ENCODE measurements around the gene CST3. TPM values are rescaled to one million over a fixed set of nuclear protein-coding genes. Genes with fewer than 3 reads are reported as not detected.

CST3 gene
- total and polyA plus RNA-seq, 2 experiments from 2014 or later, result 478 to 784 TPM

- no peak overlapping the region for H3K4me2 ChIP-seq (ENCODE audit: unreplicated experiment)
- H3K9me2 ChIP-seq (ENCODE audit: insufficient read depth), result no peaks in the 10 kb centered on the region
- no peak overlapping the region for H3K4me3 ChIP-seq
- no peaks in the 10 kb centered on the region for H3K4me1 ChIP-seq (ENCODE audit: insufficient read depth)
- no peak overlapping the region for H3K27ac ChIP-seq
- no peaks in the 10 kb centered on the region for H3K9me3 ChIP-seq (ENCODE audit: low read depth)
- in situ Hi-C loops (cut with MboI), result no loop called here
- 78 to 81% methylated on average over 1 of the region's 1 CpG for whole genome bisulfite sequencing, 2 experiments (ENCODE audit: low coverage in 1 of 2, low lambda C conversion rate in 2 of 2, missing lambda C conversion rate in 2 of 2)
- TF ChIP-seq EZH2phosphoT487 (IDR thresholded peaks at IDR 0.05; ENCODE audit: insufficient read depth, low read depth) (no peak), EZH2 (IDR thresholded peaks at IDR 0.05; ENCODE audit: insufficient read depth, poor library complexity, severe bottlenecking) (no peak)
- no peak for DNase-seq
- no peaks in the 10 kb centered on the region for H3K36me3 ChIP-seq (ENCODE audit: low read depth)
- no peaks in the 10 kb centered on the region for H3K79me2 ChIP-seq (ENCODE audit: insufficient read depth)
- H3F3A ChIP-seq (ENCODE audit: insufficient read depth), result no peaks in the 10 kb centered on the region
- peaks cover 20% of the 10 kb centered on the region; the same call in 1 of the 2 replicates for H3K27me3 ChIP-seq (replicated peaks; ENCODE audit: insufficient read depth)
- no peaks in the 10 kb centered on the region for H4K20me1 ChIP-seq (ENCODE audit: insufficient read depth)
- H2AFZ ChIP-seq, result no peak overlapping the region
- H3K9ac ChIP-seq, result no peak overlapping the region
These were observed 33.4 kb downstream of the CST3 start for GRCh38 chr20:23604306-23604705.

- H2AFZ ChIP-seq, result no peak overlapping the region
- no peak overlapping the region for H3K27ac ChIP-seq
- H4K20me1 ChIP-seq (ENCODE audit: insufficient read depth), result no peaks in the 10 kb centered on the region
- no peak overlapping the region for H3K4me2 ChIP-seq (ENCODE audit: unreplicated experiment)
- H3K9me3 ChIP-seq (ENCODE audit: low read depth), result no peaks in the 10 kb centered on the region
- H3K79me2 ChIP-seq (ENCODE audit: insufficient read depth), result no peaks in the 10 kb centered on the region
- H3K36me3 ChIP-seq (ENCODE audit: low read depth), result no peaks in the 10 kb centered on the region
- no peaks in the 10 kb centered on the region for H3K9me2 ChIP-seq (ENCODE audit: insufficient read depth)
- in situ Hi-C loops (cut with MboI), result no loop called here
- H3F3A ChIP-seq (ENCODE audit: insufficient read depth), result no peaks in the 10 kb centered on the region
- no peaks in the 10 kb centered on the region for H3K4me1 ChIP-seq (ENCODE audit: insufficient read depth)
- no peak for DNase-seq
- TF ChIP-seq EZH2phosphoT487 (IDR thresholded peaks at IDR 0.05; ENCODE audit: insufficient read depth, low read depth), result no peak
- H3K9ac ChIP-seq, result no peak overlapping the region
- WGBS, 2 experiments (ENCODE audit: low coverage in 1 of 2, low lambda C conversion rate in 2 of 2, missing lambda C conversion rate in 2 of 2), result 52 to 64% methylated on average over 4 of the region's 4 CpGs
- H3K27me3 ChIP-seq (replicated peaks; ENCODE audit: insufficient read depth), result peaks cover 26% of the 10 kb centered on the region
- no peak overlapping the region for H3K4me3 ChIP-seq
These were observed 34.4 kb downstream of the CST3 start for GRCh38 chr20:23603321-23603720.

- in situ Hi-C loops (cut with MboI), result no loop called here
These were observed 35.1 kb downstream of the CST3 start for GRCh38 chr20:23602699-23603098.

GRCh38 chr20:23602241-23602640 is 35.5 kb downstream of the CST3 start:
- in situ Hi-C loops (cut with MboI), result no loop called here
- 28 to 41% methylated on average over 2 of the region's 2 CpGs for WGBS, 2 experiments (ENCODE audit: low coverage in 1 of 2, low lambda C conversion rate in 2 of 2, missing lambda C conversion rate in 2 of 2)

More at GRCh38 chr20:23602699-23603098, 35.1 kb downstream of the CST3 start:
- Histone ChIP-seq H3K79me2 (ENCODE audit: insufficient read depth) (no peaks in the 10 kb centered on the region), H2AFZ (no peak overlapping the region), H3K27me3 (replicated peaks; ENCODE audit: insufficient read depth) (peaks cover 26% of the 10 kb centered on the region), H3K27ac (no peak overlapping the region), H3K4me3 (no peak overlapping the region), H3K36me3 (ENCODE audit: low read depth) (no peaks in the 10 kb centered on the region), H3F3A (ENCODE audit: insufficient read depth) (no peaks in the 10 kb centered on the region), H3K4me2 (ENCODE audit: unreplicated experiment) (no peak overlapping the region), H3K4me1 (ENCODE audit: insufficient read depth) (no peaks in the 10 kb centered on the region), H3K9me3 (ENCODE audit: low read depth) (no peaks in the 10 kb centered on the region), H4K20me1 (ENCODE audit: insufficient read depth) (no peaks in the 10 kb centered on the region), H3K9ac (no peak overlapping the region), H3K9me2 (ENCODE audit: insufficient read depth) (no peaks in the 10 kb centered on the region)
- 55 to 58% methylated on average over 6 of the region's 6 CpGs for WGBS, 2 experiments (ENCODE audit: low coverage in 1 of 2, low lambda C conversion rate in 2 of 2, missing lambda C conversion rate in 2 of 2)
- DNase-seq, result no peak
- TF ChIP-seq EZH2 (IDR thresholded peaks at IDR 0.05; ENCODE audit: insufficient read depth, poor library complexity, severe bottlenecking), result no peak
- no peak for TF ChIP-seq EZH2phosphoT487 (IDR thresholded peaks at IDR 0.05; ENCODE audit: insufficient read depth, low read depth)

GRCh38 chr20:23601715-23602114 is 36.0 kb downstream of the CST3 start:
- Histone ChIP-seq H3F3A (ENCODE audit: insufficient read depth) (no peaks in the 10 kb centered on the region), H3K36me3 (ENCODE audit: low read depth) (no peaks in the 10 kb centered on the region), H3K27ac (no peak overlapping the region), H3K79me2 (ENCODE audit: insufficient read depth) (no peaks in the 10 kb centered on the region), H3K9me3 (ENCODE audit: low read depth) (no peaks in the 10 kb centered on the region), H3K9me2 (ENCODE audit: insufficient read depth) (no peaks in the 10 kb centered on the region), H3K9ac (no peak overlapping the region), H4K20me1 (ENCODE audit: insufficient read depth) (no peaks in the 10 kb centered on the region), H3K4me2 (ENCODE audit: unreplicated experiment) (no peak overlapping the region), H2AFZ (no peak overlapping the region), H3K4me1 (ENCODE audit: insufficient read depth) (no peaks in the 10 kb centered on the region), H3K27me3 (replicated peaks; ENCODE audit: insufficient read depth) (peaks cover 26% of the 10 kb centered on the region), H3K4me3 (no peak overlapping the region)
- WGBS, 2 experiments (ENCODE audit: low coverage in 1 of 2, low lambda C conversion rate in 2 of 2, missing lambda C conversion rate in 2 of 2), result 46 to 56% methylated on average over 4 of the region's 4 CpGs
- TF ChIP-seq EZH2 (IDR thresholded peaks at IDR 0.05; ENCODE audit: insufficient read depth, poor library complexity, severe bottlenecking), result no peak
- TF ChIP-seq EZH2phosphoT487 (IDR thresholded peaks at IDR 0.05; ENCODE audit: insufficient read depth, low read depth), result no peak
- in situ Hi-C loops (cut with MboI), result no loop called here
- no peak for DNase-seq

More at GRCh38 chr20:23602241-23602640, 35.5 kb downstream of the CST3 start:
- H3K27me3 ChIP-seq (replicated peaks; ENCODE audit: insufficient read depth), result peaks cover 26% of the 10 kb centered on the region
- no peak for DNase-seq
- H3K79me2 ChIP-seq (ENCODE audit: insufficient read depth), result no peaks in the 10 kb centered on the region
- H3K4me2 ChIP-seq (ENCODE audit: unreplicated experiment), result no peak overlapping the region
- H3K9ac ChIP-seq, result no peak overlapping the region
- no peaks in the 10 kb centered on the region for H3K9me3 ChIP-seq (ENCODE audit: low read depth)
- H4K20me1 ChIP-seq (ENCODE audit: insufficient read depth), result no peaks in the 10 kb centered on the region
- no peaks in the 10 kb centered on the region for H3K4me1 ChIP-seq (ENCODE audit: insufficient read depth)
- H3K9me2 ChIP-seq (ENCODE audit: insufficient read depth), result no peaks in the 10 kb centered on the region
- TF ChIP-seq EZH2 (IDR thresholded peaks at IDR 0.05; ENCODE audit: insufficient read depth, poor library complexity, severe bottlenecking) (no peak), EZH2phosphoT487 (IDR thresholded peaks at IDR 0.05; ENCODE audit: insufficient read depth, low read depth) (no peak)
- no peak overlapping the region for H3K27ac ChIP-seq
- no peak overlapping the region for H3K4me3 ChIP-seq
- H3K36me3 ChIP-seq (ENCODE audit: low read depth), result no peaks in the 10 kb centered on the region
- H2AFZ ChIP-seq, result no peak overlapping the region
- no peaks in the 10 kb centered on the region for H3F3A ChIP-seq (ENCODE audit: insufficient read depth)

All from GM23248 (cell line).